Heart right ventricle (tissue), 16 donors: ENCODE data around the gene RSF1. TPM values are rescaled to one million over a fixed set of nuclear protein-coding genes. Genes with fewer than 3 reads are reported as not detected.
A peak's percentile ranks its signal among the peaks of the same experiment; 100 is the strongest.

Experiments
- ATAC-seq, 8 donors: fragments of 200-7000 bp; cut with Tn5 transposase; one replicate each; pipeline ENCODE4 v1.9.1; 2020; ENCODE audit warnings: mild to moderate bottlenecking in 8 of 8, moderate library complexity in 8 of 8, moderate number of reproducible peaks in 1 of 8
- DNase-seq, 2 donors: peaks; one replicate each; pipeline ENCODE4 v3.0.0-alpha.2; 2020
- H3K27ac ChIP-seq, 10 donors: fragments of 200-600 bp; sonication (generic) in 2 of 10; one replicate each; pipeline versions ENCODE4 v1.5.0 to v1.8.0; 2020 to 2022; ENCODE audit warnings: mild to moderate bottlenecking in 3 of 10
- H3K27me3 ChIP-seq, 7 donors: fragments of 200-600 bp; one replicate each; pipeline ENCODE4 v1.8.0; 2021 to 2022; ENCODE audit warnings: mild to moderate bottlenecking in 2 of 7
- H3K36me3 ChIP-seq, 9 donors: fragments of 200-600 bp; sonication (generic) in 1 of 9; one replicate each; pipeline versions ENCODE4 v1.5.0 to v1.8.0; 2020 to 2022; ENCODE audit warnings: mild to moderate bottlenecking in 2 of 9
- H3K4me1 ChIP-seq, 9 donors: fragments of 200-600 bp; sonication (generic) in 1 of 9; one replicate each; pipeline versions ENCODE4 v1.5.0 to v1.8.0; 2020 to 2022; ENCODE audit warnings: mild to moderate bottlenecking in 4 of 9
- H3K4me3 ChIP-seq, 10 donors: fragments of 200-600 bp; sonication (generic) in 2 of 10; one replicate each; pipeline versions ENCODE4 v1.5.0 to v1.8.0; 2020 to 2022; ENCODE audit warnings: mild to moderate bottlenecking in 7 of 10, moderate library complexity in 2 of 10
- H3K9me3 ChIP-seq, 11 donors: fragments of 200-600 bp in 10 of 11; sonication (generic) in 2 of 11; one replicate each; pipeline versions ENCODE4 v1.5.0 to v1.8.0; 2013 to 2022; ENCODE audit warnings: mild to moderate bottlenecking in 2 of 11, control low read depth in 1 of 11, moderate library complexity in 1 of 11
- CTCF ChIP-seq, 9 donors: fragments of 200-600 bp; sonication (generic) in 2 of 9; IDR thresholded peaks; one replicate each; pipeline versions ENCODE4 v1.5.0 to v1.8.0; 2021 to 2022; ENCODE audit warnings: antibody characterized with exemption in 9 of 9, mild to moderate bottlenecking in 5 of 9, moderate library complexity in 1 of 9
- WGBS, 2 donors: extraction: QIAGEN DNeasy Blood & Tissue Kit; methylation state at CpG; one replicate each; pipeline ENCODE4 v1.1.7; 2013; ENCODE audit warnings: inconsistent platforms in 1 of 2; 5-methylcytosine and 5-hydroxymethylcytosine counted together
- intact Hi-C, 10 donors: fragments of 100-400 bp; cut with DNase I; formaldehyde crosslinking; loops; one replicate each; pipeline versions ENCODE4 v1.11.1 to v1.14.2; 2022
- polyA plus RNA-seq, 2 donors: library from polyadenylated mRNA; stranded (reverse); fragments of 200-250 nt; gene quantifications; one replicate each; pipeline ENCODE4 v1.2.3, GENCODE V29; 2013
- total RNA-seq, 10 donors: library from RNA; stranded (reverse); fragmentation: NEBNext Ultra II Directional in 3 of 10; extraction: Animal tissue kit (Norgen Biotek cat#: 25700) in 3 of 10; gene quantifications; one replicate each; pipeline versions ENCODE4 v1.2.1 to v1.2.4, GENCODE V29; 2021 to 2023
- donor health status: Arrhythmogenic right ventricular cardiomyopathy.
- donor health status: ischemic (EF 13 %, LVEDD 7.1; RV severe dilation, severe dysfunction).
- donor health status: healthy with polysubstance abuse.
- donor health status: DM: no; HTN: yes; CAD: no.
- donor health status: DM: no; HTN: no; CAD: no.
- donor health status: ischemic (EF 25% LVEDD 6.9; RV normal size, moderate dysfunction).
- donor health status: ischemic (EF 25% LVEDD 5.7; RV mildly dilated, moderate dysfunction).
- donor health status: healthy.
- donor health status: DM: yes; HTN: yes; CAD: no.
- donor health status: Ischemic cardiomyopathy.
- donor health status: ischemic (EF 35%, LVEDD 5.7; RV mildly dilated, moderate dysfunction).
- donor health status: nonischemic (EF 11% LVEDD 7.7; RV severe dilation, severe dysfunction).
- donor health status: DM: yes; HTN: yes; CAD: no.
- donor health status: PGD.
- donor health status: ischemic (EF 29% LVEDD 5.4; RV normal size, mild dysfunction).
- donor health status: nonischemic (EF 23%, LVEDD 6.1; RV moderate dilation, normal function).

RSF1 gene
- total and polyA plus RNA-seq, 12 donors: 4.6 to 55.9 (median 42.6) TPM

DNA sequence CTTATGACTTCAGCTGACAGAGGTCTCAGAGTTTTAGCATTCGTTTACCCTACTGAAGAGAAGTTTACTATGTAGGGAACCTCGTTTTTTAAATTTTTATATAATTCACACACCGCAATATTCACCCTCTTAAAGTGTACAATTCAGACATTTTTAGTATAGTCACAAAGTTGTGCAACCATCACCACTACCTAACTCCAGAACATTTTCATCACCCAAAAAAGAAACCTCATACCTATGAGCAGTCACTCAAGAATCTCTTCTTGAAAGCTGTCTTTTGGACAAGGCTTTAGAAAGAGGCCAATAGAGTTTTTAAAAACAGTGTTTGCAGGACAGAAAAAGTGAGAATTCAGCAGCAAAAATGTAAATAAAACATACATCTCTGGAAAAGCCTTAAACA lies 143.4 kb downstream of the RSF1 start:
- Histone ChIP-seq H3K27ac (no peak overlapping the region), H3K27me3 (no peaks in the 10 kb centered on the region), H3K4me3 (no peak overlapping the region), H3K4me1 (peaks cover 0 to 7% (median 0%) of the 10 kb centered on the region in 9 donors), H3K9me3 (no peaks in the 10 kb centered on the region), H3K36me3 (peaks cover 0 to 100% (median 57%) of the 10 kb centered on the region in 9 donors)
- no peak for DNase-seq
- ATAC-seq: no peak
- no peak for TF ChIP-seq CTCF (IDR thresholded peaks at IDR 0.05)
- intact Hi-C loops: no loop called here
- WGBS, 2 donors: 96 to 98% methylated on average over 3 of the region's 3 CpGs

- peak; percentile 52 to 95 (median 92) for ATAC-seq
- peak overlapping the region in 5 of 10 donors; percentile 22 to 60 (median 52) for H3K27ac ChIP-seq
- H3K4me3 ChIP-seq: no peak overlapping the region
- peaks cover 0 to 100% (median 58%) of the 10 kb centered on the region in 9 donors for H3K36me3 ChIP-seq
- intact Hi-C loops: no loop called here
- WGBS, 2 donors: 88 to 100% methylated on average over 1 of the region's 1 CpG
- H3K4me1 ChIP-seq: peaks cover 0 to 21% (median 0%) of the 10 kb centered on the region in 9 donors
- no peaks in the 10 kb centered on the region for H3K9me3 ChIP-seq
- DNase-seq: peak in 1 of 2 donors; percentile 38
- no peaks in the 10 kb centered on the region for H3K27me3 ChIP-seq
- no peak for TF ChIP-seq CTCF (IDR thresholded peaks at IDR 0.05)
These were observed 148.3 kb downstream of the RSF1 start for GRCh38 chr11:77672264-77672663.

DNA sequence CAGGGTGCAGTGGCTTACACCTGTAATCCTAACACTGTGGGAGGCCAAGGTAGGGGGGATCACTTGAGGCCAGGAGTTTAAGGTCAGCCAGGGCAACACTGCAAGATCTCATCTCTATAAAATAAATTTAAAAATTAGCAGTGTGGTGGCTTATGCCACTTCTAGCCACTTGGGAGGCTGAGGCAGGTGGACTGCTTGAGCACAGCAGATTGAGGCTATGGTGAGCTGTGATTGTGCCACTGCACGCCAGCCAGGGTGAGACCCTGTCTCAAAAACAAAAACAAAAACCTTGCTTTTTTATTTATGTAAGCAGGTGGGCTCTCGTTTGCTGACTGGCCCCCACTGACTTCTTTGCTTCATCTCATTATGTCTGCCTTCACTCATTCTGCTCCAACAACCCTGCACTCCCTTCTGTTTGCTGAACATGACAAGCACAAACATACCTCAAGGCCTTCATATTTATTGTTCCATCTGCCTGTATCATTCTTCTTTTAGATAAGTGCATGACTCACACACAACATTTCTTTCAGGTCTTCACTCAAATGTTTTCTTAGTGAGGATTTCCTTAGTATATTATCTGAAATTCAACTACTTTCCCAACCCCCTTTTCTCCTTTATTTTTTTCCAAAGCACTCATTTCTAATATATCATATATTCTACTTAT lies 150.5 kb downstream of the RSF1 start:
- H3K36me3 ChIP-seq: peaks cover 0 to 100% (median 47%) of the 10 kb centered on the region in 9 donors
- ATAC-seq: no peak
- 88 to 90% methylated on average over 2 of the region's 2 CpGs for WGBS, 2 donors
- no peak for DNase-seq
- H3K9me3 ChIP-seq: no peaks in the 10 kb centered on the region
- no peaks in the 10 kb centered on the region for H3K27me3 ChIP-seq
- no peak for TF ChIP-seq CTCF (IDR thresholded peaks at IDR 0.05)
- no peak overlapping the region for H3K4me3 ChIP-seq
- intact Hi-C loops: no loop called here
- H3K27ac ChIP-seq: no peak overlapping the region
- H3K4me1 ChIP-seq: peaks cover 0 to 21% (median 4%) of the 10 kb centered on the region in 9 donors

DNA sequence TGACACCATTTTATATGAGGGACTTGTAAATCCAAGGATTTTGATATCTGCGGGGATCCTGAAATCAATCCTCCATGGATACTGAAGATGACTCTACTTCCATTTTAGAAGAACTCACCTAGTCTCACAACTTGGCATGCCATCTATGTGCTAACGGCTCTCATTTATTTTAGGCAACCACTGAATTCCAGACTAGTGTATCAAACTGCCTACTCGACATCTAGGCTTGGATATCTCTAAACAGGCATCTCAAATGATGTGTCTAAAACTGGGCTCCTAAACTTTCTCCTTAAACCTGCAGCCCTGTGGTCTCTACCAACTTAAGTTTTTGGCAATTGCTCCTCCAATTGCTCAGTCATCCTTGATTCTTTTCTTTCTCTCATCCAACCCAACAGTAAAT lies 151.8 kb downstream of the RSF1 start:
- 71 to 79% methylated on average over 3 of the region's 3 CpGs for WGBS, 2 donors
- Histone ChIP-seq H3K9me3 (no peaks in the 10 kb centered on the region), H3K4me3 (no peak overlapping the region), H3K27me3 (no peaks in the 10 kb centered on the region), H3K27ac (peak overlapping the region in 1 of 10 donors; percentile 1), H3K4me1 (peaks cover 0 to 21% (median 4%) of the 10 kb centered on the region in 9 donors), H3K36me3 (peaks cover 0 to 100% (median 36%) of the 10 kb centered on the region in 9 donors)
- intact Hi-C loops: no loop called here
- ATAC-seq: peak in 2 of 8 donors; percentile 46 to 47
- no peak for DNase-seq
- no peak for TF ChIP-seq CTCF (IDR thresholded peaks at IDR 0.05)
